HepG2 (cell line): Measurements from ENCODE around the gene METTL22. TPM values are rescaled to one million over a fixed set of nuclear protein-coding genes. Genes with fewer than 3 reads are reported as not detected.
A peak's percentile ranks its signal among the peaks of the same experiment; 100 is the strongest.

Experiments used
- ATAD3A ChIP-seq: sonication (generic); formaldehyde crosslinking; IDR thresholded peaks from 2 replicates; pipeline ENCODE4 v1.4.0; 2020; ENCODE audit warnings: missing genetic modification reagents
- CHCHD3 ChIP-seq: sonication (generic); formaldehyde crosslinking; IDR thresholded peaks from 2 replicates; pipeline ENCODE4 v1.8.0; 2022; ENCODE audit warnings: mild to moderate bottlenecking, missing genetic modification reagents, moderate library complexity
- GPN1 ChIP-seq: sonication (generic); formaldehyde crosslinking; IDR thresholded peaks from 2 replicates; pipeline ENCODE4 v1.5.1; 2020; ENCODE audit warnings: missing genetic modification reagents, borderline replicate concordance
- HCFC1 ChIP-seq: fragments of 150-350 bp; IDR thresholded peaks from 2 replicates; pipeline ENCODE4 v1.6.1; 2014; ENCODE audit warnings: low read depth, low read length
- MTA1 ChIP-seq: sonication (generic); formaldehyde crosslinking; IDR thresholded peaks from 2 replicates; pipeline ENCODE4 v1.4.0; 2020; ENCODE audit warnings: missing genetic modification reagents, mild to moderate bottlenecking, borderline replicate concordance
- SNRNP70 ChIP-seq: fragments of 200-400 bp; formaldehyde crosslinking; IDR thresholded peaks from 2 replicates; pipeline ENCODE4 v1.6.1; 2017; ENCODE audit warnings: mild to moderate bottlenecking, low read depth, low read length, moderate library complexity
- SOX5 ChIP-seq: IDR thresholded peaks from 2 replicates; pipeline ENCODE4 v1.6.1; 2016; ENCODE audit warnings: borderline replicate concordance
- ZNF407 ChIP-seq: sonication (generic); formaldehyde crosslinking; IDR thresholded peaks from one replicate; pipeline ENCODE4 v1.5.1; 2020; ENCODE audit warnings: mild to moderate bottlenecking, missing genetic modification reagents; ENCODE audit errors: not compliant biosample characterization
- polyA plus RNA-seq, 8 experiments: library from polyadenylated mRNA; depleted of rRNA in 3 of 8; stranded (reverse) in 7 of 8; unstranded in 1 of 8; fragments of >200 nt; fragmentation: Illumina TruSeq in 4 of 8; extraction: Trizol in 4 of 8; gene quantifications; 2 replicates each; pipeline versions ENCODE4 v1.2.1 to v1.2.3, GENCODE V29; 2011 to 2016; ENCODE audit warnings: low read depth in 4 of 8, missing spikeins in 1 of 8, mixed read lengths in 1 of 8; ENCODE audit not compliant: insufficient read depth in 1 of 8
- total RNA-seq, 5 experiments: library from RNA; depleted of rRNA; stranded (reverse); fragments of >200 nt; fragmentation: Illumina TruSeq; extraction: Trizol; gene quantifications; 2 replicates each; pipeline ENCODE4 v1.2.3, GENCODE V29; 2016; ENCODE audit warnings: low read depth in 1 of 5
- TF ChIP-seq, protein P1 (sequence below): sonication (generic); formaldehyde crosslinking; IDR thresholded peaks from 2 replicates; pipeline ENCODE4 v1.5.0; 2020; ENCODE audit warnings: missing genetic modification reagents, mild to moderate bottlenecking, borderline replicate concordance
- TF ChIP-seq, protein P2 (sequence below): sonication (generic); formaldehyde crosslinking; conservative IDR thresholded peaks from 2 replicates; pipeline ENCODE4 v1.4.0; 2020; ENCODE audit warnings: missing genetic modification reagents
- TF ChIP-seq, protein P3 (sequence below): sonication (generic); formaldehyde crosslinking; IDR thresholded peaks from 2 replicates; pipeline ENCODE4 v1.4.0; 2020; ENCODE audit warnings: missing genetic modification reagents, borderline replicate concordance

The METTL22 gene
- total and polyA plus RNA-seq, 2 of the 13 experiments (the other 11 are each of a cell fraction or from before 2014, with no cell fraction given), result 36.2 to 94.8 TPM

GRCh38 chr16:8621572-8622314 is at the start of gene METTL22 (continued):
- TF ChIP-seq, protein P1, sequence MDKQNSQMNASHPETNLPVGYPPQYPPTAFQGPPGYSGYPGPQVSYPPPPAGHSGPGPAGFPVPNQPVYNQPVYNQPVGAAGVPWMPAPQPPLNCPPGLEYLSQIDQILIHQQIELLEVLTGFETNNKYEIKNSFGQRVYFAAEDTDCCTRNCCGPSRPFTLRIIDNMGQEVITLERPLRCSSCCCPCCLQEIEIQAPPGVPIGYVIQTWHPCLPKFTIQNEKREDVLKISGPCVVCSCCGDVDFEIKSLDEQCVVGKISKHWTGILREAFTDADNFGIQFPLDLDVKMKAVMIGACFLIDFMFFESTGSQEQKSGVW (CRISPR knock-in tag), result no peak
- 0 out of 2 replicates have a peak, but pooled peaks have one; percentile 19 for TF ChIP-seq CHCHD3 (CRISPR knock-in tag)
- no peak for TF ChIP-seq GPN1 (CRISPR knock-in tag)
- no peak for TF ChIP-seq SNRNP70
- TF ChIP-seq MTA1 (CRISPR knock-in tag), result no peak
- TF ChIP-seq ATAD3A (CRISPR knock-in tag), result no peak
- peak; percentile 33; the same call in 1 of the 2 replicates for TF ChIP-seq SOX5
- peak; percentile 39 for TF ChIP-seq HCFC1
- TF ChIP-seq ZNF407, result peak; percentile 50
- TF ChIP-seq, protein P2, sequence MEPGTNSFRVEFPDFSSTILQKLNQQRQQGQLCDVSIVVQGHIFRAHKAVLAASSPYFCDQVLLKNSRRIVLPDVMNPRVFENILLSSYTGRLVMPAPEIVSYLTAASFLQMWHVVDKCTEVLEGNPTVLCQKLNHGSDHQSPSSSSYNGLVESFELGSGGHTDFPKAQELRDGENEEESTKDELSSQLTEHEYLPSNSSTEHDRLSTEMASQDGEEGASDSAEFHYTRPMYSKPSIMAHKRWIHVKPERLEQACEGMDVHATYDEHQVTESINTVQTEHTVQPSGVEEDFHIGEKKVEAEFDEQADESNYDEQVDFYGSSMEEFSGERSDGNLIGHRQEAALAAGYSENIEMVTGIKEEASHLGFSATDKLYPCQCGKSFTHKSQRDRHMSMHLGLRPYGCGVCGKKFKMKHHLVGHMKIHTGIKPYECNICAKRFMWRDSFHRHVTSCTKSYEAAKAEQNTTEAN (CRISPR knock-in tag), result peak; percentile 4; the same call in 1 of the 2 replicates
- TF ChIP-seq, protein P3, sequence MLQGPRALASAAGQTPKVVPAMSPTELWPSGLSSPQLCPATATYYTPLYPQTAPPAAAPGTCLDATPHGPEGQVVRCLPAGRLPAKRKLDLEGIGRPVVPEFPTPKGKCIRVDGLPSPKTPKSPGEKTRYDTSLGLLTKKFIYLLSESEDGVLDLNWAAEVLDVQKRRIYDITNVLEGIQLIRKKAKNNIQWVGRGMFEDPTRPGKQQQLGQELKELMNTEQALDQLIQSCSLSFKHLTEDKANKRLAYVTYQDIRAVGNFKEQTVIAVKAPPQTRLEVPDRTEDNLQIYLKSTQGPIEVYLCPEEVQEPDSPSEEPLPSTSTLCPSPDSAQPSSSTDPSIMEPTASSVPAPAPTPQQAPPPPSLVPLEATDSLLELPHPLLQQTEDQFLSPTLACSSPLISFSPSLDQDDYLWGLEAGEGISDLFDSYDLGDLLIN, result no peak
